HFF-Myc (cell line): ENCODE data around the gene ALDOC.

Source experiments
- DNase-seq: peaks from one replicate; pipeline ENCODE4 v3.0.0-alpha.2; 2011; ENCODE audit warnings: low read depth; ENCODE audit errors: extremely low read depth
- H3K4me3 ChIP-seq: replicated peaks from 2 replicates; pipeline ENCODE4 v1.5.1; 2011; ENCODE audit warnings: low read depth, mild to moderate bottlenecking, control low read depth, low read length
- TF ChIP-seq, protein P1 (sequence below): IDR thresholded peaks from 2 replicates; pipeline ENCODE4 v1.5.1; 2012; ENCODE audit warnings: mild to moderate bottlenecking, low read depth, low read length, control low read depth; ENCODE audit errors: missing control alignments

ALDOC gene

DNA sequence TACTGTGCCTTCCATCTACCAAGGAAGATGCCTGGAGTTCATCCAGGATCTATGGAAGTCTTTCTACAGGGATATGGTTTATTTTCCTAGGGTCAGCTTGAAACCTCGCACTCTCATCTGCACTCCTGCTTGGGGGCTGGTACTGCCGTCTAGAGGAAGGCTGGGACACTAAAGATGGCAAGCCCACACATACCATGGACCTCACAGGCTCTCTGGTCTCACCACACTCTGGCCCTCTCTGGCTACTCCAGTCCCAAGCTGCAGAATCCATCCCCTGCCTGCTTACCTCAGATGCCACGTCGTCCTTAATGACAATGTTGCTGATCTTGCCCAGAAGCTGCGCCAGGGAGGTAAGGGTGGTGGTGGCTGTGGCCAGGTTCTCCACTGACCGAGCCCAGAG is 22.1 kb downstream of the ALDOC start:
- no peak overlapping the region for H3K4me3 ChIP-seq
- DNase-seq, result no peak
- TF ChIP-seq, protein P1, sequence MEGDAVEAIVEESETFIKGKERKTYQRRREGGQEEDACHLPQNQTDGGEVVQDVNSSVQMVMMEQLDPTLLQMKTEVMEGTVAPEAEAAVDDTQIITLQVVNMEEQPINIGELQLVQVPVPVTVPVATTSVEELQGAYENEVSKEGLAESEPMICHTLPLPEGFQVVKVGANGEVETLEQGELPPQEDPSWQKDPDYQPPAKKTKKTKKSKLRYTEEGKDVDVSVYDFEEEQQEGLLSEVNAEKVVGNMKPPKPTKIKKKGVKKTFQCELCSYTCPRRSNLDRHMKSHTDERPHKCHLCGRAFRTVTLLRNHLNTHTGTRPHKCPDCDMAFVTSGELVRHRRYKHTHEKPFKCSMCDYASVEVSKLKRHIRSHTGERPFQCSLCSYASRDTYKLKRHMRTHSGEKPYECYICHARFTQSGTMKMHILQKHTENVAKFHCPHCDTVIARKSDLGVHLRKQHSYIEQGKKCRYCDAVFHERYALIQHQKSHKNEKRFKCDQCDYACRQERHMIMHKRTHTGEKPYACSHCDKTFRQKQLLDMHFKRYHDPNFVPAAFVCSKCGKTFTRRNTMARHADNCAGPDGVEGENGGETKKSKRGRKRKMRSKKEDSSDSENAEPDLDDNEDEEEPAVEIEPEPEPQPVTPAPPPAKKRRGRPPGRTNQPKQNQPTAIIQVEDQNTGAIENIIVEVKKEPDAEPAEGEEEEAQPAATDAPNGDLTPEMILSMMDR, result no peak

DNA sequence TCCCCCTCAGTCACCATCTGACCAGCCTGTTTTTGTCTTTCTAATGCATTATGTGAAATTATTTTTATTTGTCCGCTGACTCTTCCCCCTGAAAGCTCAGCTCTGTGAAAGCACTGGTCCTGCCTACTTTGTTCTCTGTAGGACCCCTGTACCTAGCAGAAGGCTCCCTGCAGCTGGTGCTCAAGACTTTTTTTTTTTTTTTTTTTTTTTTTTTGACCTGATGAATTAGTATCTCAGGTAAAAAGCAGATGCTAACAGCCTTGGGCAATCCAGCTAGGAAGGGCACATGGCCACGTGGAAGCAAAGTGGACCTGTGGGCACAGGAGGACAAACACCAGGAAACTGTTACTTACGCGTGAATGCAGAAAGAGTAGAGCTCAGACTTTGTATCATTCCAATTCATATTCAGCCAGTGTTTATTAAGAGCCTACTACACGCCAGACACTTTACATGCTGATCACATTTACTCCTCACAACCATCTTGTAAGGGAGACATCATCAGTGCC is 23.6 kb downstream of the ALDOC start:
- H3K4me3 ChIP-seq, result no peak overlapping the region
- no peak for DNase-seq
- TF ChIP-seq, protein P1, result no peak

DNA sequence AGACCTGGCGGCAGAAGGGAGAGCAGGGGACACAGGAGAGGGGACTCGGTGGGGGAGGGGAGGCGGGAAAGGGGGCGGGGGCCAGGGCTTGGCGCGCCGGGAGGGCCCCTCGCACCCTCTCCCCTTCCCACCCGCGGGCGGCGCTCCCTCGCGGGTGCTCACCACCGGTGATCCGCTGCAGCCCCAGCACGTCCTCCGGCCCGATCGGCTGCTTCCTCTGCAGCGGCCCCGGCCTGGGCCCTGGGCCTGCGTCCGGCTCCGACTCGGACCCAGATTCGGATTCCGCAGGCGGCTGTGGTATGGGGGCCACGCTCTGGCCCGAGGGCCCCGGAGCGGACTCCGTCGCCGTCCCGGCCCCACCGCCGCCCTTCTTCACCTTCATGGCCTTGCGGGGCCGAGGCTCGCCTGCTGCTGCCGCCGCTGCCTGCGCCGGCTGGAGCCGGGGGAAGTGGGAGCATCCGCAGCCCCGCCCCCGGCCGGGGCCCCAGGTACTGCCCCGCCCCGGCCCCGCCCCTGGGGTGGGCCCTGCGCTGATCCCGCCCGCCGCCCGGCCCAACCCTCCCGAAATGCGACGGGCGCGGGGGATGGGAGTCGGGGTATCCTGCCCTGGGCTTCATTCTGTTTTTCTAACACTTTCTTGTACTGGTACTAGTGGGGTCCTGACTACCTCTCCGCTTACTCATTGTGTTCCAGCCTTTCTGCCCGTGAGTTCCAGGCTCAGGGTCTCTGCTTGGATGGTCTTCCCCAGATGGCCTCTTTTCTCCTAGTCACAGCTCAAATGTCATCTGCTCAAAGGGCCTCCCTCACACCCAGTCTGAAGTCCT is 24.3 kb downstream of the ALDOC start, which contains the start of gene UNC119:
UNC119 (minus strand) TSS at position 449 of the 824 bp plus-strand sequence; CDS start at position 382, 67 bp downstream.
- H3K4me3 ChIP-seq, result peak within 1 kb of the TSS; percentile 63
- DNase-seq, result no peak
- TF ChIP-seq, protein P1, result no peak

DNA sequence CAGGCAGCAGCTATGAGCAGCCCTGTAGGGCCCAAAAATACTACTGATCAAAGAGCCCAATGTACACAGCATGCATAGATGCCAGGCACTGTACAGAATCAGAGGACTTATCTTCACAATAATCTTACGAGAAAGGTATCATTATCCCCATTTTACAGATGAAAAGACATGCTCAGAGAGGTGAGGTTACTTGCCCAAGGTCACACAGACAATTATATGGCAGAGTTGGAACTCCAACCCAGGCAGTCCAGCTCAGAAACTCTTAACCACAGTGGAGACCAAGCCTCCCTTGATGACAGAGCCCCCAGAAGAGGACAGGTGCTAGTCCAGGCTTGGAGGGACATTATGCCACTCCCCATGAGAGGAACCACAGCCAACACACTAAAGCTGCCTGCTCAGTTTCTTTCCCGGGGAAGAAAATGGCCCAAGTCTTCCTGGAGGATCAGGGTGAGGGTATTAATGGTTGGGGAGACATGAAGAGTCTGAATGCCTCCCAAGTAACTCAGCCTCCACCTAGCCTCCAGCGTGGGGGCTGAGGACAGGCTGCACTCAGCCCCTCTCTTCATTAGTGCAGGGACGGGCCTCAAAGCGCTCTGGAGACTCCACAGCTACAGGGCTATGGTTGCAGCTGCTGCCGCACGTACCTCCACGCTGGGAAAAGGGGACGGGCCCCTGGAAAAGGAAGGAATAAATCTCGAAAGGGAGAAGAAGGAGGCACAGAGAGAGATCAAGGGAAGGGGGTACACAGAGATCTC is 25.1 kb downstream of the ALDOC start:
- no peak for DNase-seq
- peak overlapping the region; percentile 63 for H3K4me3 ChIP-seq
- TF ChIP-seq, protein P1, result no peak

DNA sequence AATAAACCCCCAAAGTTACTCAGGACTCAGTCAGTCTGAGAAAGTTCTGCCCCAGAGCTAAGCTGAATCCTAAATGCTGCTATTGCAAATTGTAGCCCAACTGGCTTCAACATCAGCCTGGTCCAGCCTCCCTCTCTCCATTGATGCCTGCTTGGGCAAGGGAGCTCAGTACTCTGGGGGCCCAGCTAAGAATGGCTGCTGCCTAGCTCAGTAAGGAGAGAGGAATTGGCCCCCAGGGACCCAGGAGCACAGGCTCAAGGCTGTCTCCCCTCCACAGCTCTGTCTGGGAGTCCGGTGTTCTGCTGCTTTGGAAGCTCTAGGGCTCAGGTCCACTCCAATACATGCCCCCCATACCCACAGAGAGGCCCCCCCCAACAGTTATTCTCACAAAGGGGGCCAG is 25.8 kb downstream of the ALDOC start:
- H3K4me3 ChIP-seq, result no peak overlapping the region
- TF ChIP-seq, protein P1, result no peak
- DNase-seq, result no peak

DNA sequence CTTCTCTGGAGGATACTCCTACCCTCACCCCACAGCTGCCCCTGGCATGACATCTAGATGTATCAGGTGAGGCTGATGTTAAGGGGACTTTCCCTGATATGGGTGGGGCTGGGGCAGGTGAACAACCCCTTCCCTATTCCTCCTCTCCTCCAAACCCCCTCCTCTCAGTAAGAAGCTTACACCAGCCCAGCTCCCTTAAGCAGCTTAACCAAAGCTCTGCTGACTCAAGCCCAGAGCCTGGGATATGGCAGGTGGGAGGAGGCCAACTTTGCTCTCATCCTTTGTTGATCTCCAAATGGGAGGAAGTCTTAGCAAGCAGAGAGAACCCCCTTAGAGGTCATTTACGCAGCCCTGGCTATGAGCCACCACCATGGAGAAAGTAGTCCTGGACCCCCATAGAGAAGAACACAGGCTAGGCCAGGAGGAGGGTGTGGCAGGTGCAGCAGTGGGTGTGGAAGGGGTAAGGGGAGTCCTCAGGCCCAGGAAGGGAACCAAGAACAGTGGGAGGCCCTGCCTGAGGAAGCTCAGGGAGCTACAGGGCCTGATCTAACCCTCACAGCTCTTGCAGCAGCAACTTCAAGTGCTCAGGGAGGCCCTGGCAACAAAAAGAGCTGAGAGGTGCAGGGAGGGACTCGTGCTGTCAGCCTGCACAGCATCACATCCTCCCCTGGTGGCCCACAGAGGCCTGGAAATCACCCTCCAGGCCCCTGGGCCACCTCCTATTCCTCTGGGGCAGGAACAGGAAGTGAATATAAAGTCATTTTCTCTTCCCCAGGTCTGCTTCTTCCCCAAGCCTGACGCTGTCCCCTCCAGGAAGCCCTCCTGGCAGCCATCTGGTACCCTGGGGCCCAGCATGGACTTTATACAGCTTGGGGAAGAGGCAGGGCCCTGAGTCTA is 27.2 kb downstream of the ALDOC start:
- no peak overlapping the region for H3K4me3 ChIP-seq
- DNase-seq, result no peak
- TF ChIP-seq, protein P1, result no peak
